Left hindlimb (tissue), 1 donor: ENCODE measurements around the gene EPB41L4B.
"Not testable (repeated sequence)": the region's sequence is repeated elsewhere in the genome, so short reads cannot be mapped to it uniquely, and the experiment has no call there.

ENCODE experiments used
- DNase-seq: peaks from one replicate; pipeline ENCODE4 v3.0.0-alpha.2; 2018

The EPB41L4B gene

DNA sequence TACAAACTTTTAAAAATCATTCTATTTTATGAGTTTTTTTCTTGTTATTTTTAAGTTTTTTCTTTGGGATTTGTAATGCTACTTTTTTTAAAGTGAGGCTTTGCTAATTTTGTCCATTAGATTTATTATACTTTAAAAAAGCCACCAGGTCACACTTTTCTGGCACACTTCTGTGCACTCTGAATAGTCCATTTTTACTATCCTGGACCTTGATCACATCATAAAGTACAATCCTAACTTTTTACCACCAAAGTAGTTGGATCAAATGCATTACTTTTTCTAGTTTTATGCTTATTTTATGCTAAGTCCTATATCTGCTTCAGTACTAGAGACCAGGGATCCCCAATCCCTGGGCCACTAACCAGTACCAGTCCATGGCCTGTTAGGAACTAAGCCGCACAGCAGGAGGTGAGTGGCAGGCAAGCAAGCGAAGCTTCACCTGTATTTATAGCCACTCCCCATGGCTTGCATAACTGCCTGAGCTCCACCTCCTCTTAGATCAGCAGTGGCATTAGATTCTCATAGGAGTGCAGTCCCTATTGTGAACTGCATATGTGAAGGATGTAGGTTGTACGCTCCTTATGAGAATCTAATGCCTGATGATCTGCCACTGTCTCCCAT is 169.8 kb downstream of the EPB41L4B start:
- DNase-seq, result no peak

DNA sequence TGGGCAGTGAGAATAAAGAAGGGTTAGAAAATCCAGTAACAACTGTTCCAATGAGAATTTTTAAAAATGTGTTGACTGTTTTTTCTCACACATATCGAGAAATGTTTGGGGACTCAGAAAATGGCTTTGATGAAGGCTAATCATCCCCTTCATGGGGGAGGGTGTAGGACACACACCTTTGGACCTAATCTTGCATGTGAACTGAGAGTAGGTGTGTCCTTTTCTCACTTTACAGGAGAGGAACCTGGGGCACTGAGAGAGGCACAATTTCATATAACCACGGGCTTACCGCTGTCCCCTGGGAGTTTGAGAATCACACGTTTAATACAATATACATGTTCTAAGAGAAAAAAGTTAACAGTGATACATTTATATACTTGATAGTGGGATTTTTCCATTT is 171.1 kb downstream of the EPB41L4B start:
- no peak for DNase-seq

- DNase-seq, result no peak
Measured at GRCh38 chr9:109149089-109149488, 171.8 kb downstream of the EPB41L4B start.

GRCh38 chr9:109145051-109145450 is 175.8 kb downstream of the EPB41L4B start:
- DNase-seq, result no peak

GRCh38 chr9:109143881-109144562 is 176.8 kb downstream of the EPB41L4B start:
- no peak for DNase-seq

- DNase-seq, result no peak
Measured at GRCh38 chr9:109141375-109141774, 179.5 kb downstream of the EPB41L4B start.

- DNase-seq, result no peak
Measured at GRCh38 chr9:109139851-109140250, 181.0 kb downstream of the EPB41L4B start.

GRCh38 chr9:109138421-109138820 is 182.4 kb downstream of the EPB41L4B start:
- DNase-seq, result no peak

GRCh38 chr9:109134167-109134578 is 186.7 kb downstream of the EPB41L4B start:
- no peak for DNase-seq

GRCh38 chr9:109133533-109133932 is 187.3 kb downstream of the EPB41L4B start:
- no peak for DNase-seq

DNA sequence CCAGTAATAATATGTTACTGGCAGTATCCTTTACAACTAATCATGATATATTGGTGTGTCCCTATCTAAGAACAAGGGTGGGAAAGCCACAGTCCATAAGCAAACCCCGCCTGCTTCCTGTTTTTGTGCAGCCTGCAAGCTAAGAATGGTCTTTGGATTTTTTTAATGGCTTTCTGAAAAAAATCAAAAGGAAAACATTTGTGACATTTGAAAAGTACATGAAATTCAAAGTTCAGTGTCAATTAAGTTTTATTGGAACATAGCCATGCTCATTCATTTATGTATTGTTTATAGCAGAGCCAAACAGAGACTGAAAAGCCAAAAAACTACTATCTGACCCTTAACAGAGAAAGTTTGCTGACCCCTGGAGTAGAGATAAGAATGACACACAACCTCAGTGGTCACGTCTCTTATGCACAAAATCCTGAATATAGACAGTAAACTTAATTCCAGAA is 188.3 kb downstream of the EPB41L4B start:
- DNase-seq, result no peak

DNA sequence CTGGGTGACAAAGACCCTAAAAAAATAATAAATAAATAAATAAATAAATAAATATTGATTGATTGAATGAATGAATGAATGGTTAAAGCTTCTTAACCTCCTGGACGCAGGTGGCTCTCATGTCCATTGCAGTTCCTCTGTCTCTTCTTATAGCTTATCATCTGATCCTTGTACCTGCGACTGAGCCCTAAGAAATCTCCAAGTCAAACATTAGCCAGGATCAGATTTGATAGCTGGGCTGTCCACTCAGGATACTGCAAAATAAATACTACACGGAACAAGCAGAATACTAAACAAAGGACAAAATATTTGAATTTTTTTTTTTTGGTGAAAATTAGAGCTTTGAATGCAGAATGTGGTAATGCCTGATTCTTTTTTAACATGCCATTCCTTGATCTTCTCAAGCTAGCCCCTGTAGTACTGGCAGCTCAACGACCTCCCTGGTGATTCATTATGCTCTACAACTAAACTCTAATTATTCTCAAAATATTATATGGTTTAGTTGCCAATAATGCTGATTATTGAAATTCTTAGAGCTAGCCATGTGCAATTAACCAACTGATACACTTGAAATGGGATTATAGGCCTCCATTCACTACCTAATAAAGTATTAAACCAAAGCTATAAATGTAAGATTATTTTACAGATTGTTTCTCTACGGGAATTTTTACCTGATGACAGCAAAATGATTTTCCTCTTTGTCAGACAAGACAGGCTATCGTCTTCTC is 191.2 kb downstream of the EPB41L4B start:
- DNase-seq, result no peak

- not testable (repeated sequence) for DNase-seq
Measured at GRCh38 chr9:109126671-109127070, 194.2 kb downstream of the EPB41L4B start.

GRCh38 chr9:109124121-109124520 is 196.7 kb downstream of the EPB41L4B start:
- no peak for DNase-seq

- DNase-seq, result no peak
Measured at GRCh38 chr9:109122726-109123621, 197.9 kb downstream of the EPB41L4B start.
